Measurements from ENCODE around the gene GABBR2.

The GABBR2 gene

GRCh38 chr9:98522487-98522886 lies 186.2 kb downstream of the GABBR2 start:
- no peak for TF ChIP-seq CTCF (IDR thresholded peaks at IDR 0.05; ENCODE audit: low read length, missing control alignments)
- DNase-seq (ENCODE audit: low read depth) = no peak
- H3K4me3 ChIP-seq (replicated peaks; ENCODE audit: low read depth, low read length) = no peak overlapping the region

GRCh38 chr9:98521141-98521540 lies 187.6 kb downstream of the GABBR2 start:
- peak; percentile 79 for DNase-seq (ENCODE audit: low read depth)
- TF ChIP-seq CTCF (IDR thresholded peaks at IDR 0.05; ENCODE audit: low read length, missing control alignments) = no peak
- H3K4me3 ChIP-seq (replicated peaks; ENCODE audit: low read depth, low read length) = no peak overlapping the region

GRCh38 chr9:98520221-98520960 lies 188.3 kb downstream of the GABBR2 start:
- TF ChIP-seq CTCF (IDR thresholded peaks at IDR 0.05; ENCODE audit: low read length, missing control alignments) = no peak
- H3K4me3 ChIP-seq (replicated peaks; ENCODE audit: low read depth, low read length) = no peak overlapping the region
- peak; percentile 22 for DNase-seq (ENCODE audit: low read depth)

- no peak for DNase-seq (ENCODE audit: low read depth)
- no peak overlapping the region for H3K4me3 ChIP-seq (replicated peaks; ENCODE audit: low read depth, low read length)
- TF ChIP-seq CTCF (IDR thresholded peaks at IDR 0.05; ENCODE audit: low read length, missing control alignments) = no peak
Observed at GRCh38 chr9:98519641-98520040, 189.1 kb downstream of the GABBR2 start.

GRCh38 chr9:98518556-98518955 lies 190.2 kb downstream of the GABBR2 start:
- H3K4me3 ChIP-seq (replicated peaks; ENCODE audit: low read depth, low read length) = no peak overlapping the region
- TF ChIP-seq CTCF (IDR thresholded peaks at IDR 0.05; ENCODE audit: low read length, missing control alignments) = no peak
- no peak for DNase-seq (ENCODE audit: low read depth)

GRCh38 chr9:98517761-98518160 lies 191.0 kb downstream of the GABBR2 start:
- no peak for DNase-seq (ENCODE audit: low read depth)
- no peak for TF ChIP-seq CTCF (IDR thresholded peaks at IDR 0.05; ENCODE audit: low read length, missing control alignments)
- no peak overlapping the region for H3K4me3 ChIP-seq (replicated peaks; ENCODE audit: low read depth, low read length)

GRCh38 chr9:98516897-98517503 lies 191.7 kb downstream of the GABBR2 start:
- no peak for DNase-seq (ENCODE audit: low read depth)
- TF ChIP-seq CTCF (IDR thresholded peaks at IDR 0.05; ENCODE audit: low read length, missing control alignments) = no peak
- H3K4me3 ChIP-seq (replicated peaks; ENCODE audit: low read depth, low read length) = no peak overlapping the region

Measured in fibroblast of pulmonary artery (primary cell).